Gastroesophageal sphincter (tissue), 4 donors: ENCODE data around the gene FGF7. TPM values are rescaled to one million over a fixed set of nuclear protein-coding genes. Genes with fewer than 3 reads are reported as not detected.
A peak's percentile ranks its signal among the peaks of the same experiment; 100 is the strongest.

Source experiments
- ATAC-seq: fragments of 150-250 bp; one replicate; pipeline ENCODE4 v1.9.1; 2016; ENCODE audit warnings: mild to moderate bottlenecking, moderate library complexity
- H3K27ac ChIP-seq, 4 donors: fragments of 200-600 bp; sonication (generic) in 3 of 4; 1 replicate in 3 of 4; 2 replicates in 1 of 4; pipeline ENCODE4 v1.5.1; 2016 to 2019
- H3K27me3 ChIP-seq: fragments of 200-600 bp; sonication (generic); one replicate; pipeline ENCODE4 v1.5.1; 2019
- H3K36me3 ChIP-seq, 2 donors: fragments of 200-600 bp; sonication (generic); one replicate each; pipeline ENCODE4 v1.5.1; 2019; ENCODE audit warnings: control low read depth in 1 of 2
- H3K4me1 ChIP-seq, 3 donors: fragments of 200-600 bp; sonication (generic); 1 replicate in 2 of 3; 2 replicates in 1 of 3; pipeline ENCODE4 v1.5.1; 2016 to 2019; ENCODE audit warnings: control low read depth in 2 of 3
- H3K4me3 ChIP-seq, 2 donors: fragments of 200-600 bp; sonication (generic); one replicate each; pipeline ENCODE4 v1.5.1; 2019; ENCODE audit warnings: mild to moderate bottlenecking in 1 of 2, moderate library complexity in 1 of 2
- H3K9me3 ChIP-seq, 3 donors: fragments of 200-600 bp; sonication (generic); one replicate each; pipeline ENCODE4 v1.5.1; 2017 to 2019; ENCODE audit warnings: control low read depth in 2 of 3
- CTCF ChIP-seq, 4 experiments: fragments of 200-600 bp in 2 of 4; fragments of 450-650 bp in 2 of 4; sonication (generic) in 1 of 4; IDR thresholded peaks; one replicate each; pipeline ENCODE4 v1.5.1; 2017 to 2019; ENCODE audit warnings: antibody characterized with exemption in 4 of 4, mild to moderate bottlenecking in 2 of 4, moderate library complexity in 2 of 4
- EP300 ChIP-seq: sonication (generic); formaldehyde crosslinking; IDR thresholded peaks from one replicate; pipeline ENCODE4 v1.6.1; 2017; ENCODE audit warnings: antibody characterized with exemption, mild to moderate bottlenecking
- POLR2A ChIP-seq, 2 donors: fragments of 450-650 bp; IDR thresholded peaks; one replicate each; pipeline ENCODE4 v1.6.1; 2017; ENCODE audit warnings: antibody characterized with exemption in 2 of 2, mild to moderate bottlenecking in 2 of 2, moderate library complexity in 1 of 2
- POLR2AphosphoS5 ChIP-seq: sonication (generic); formaldehyde crosslinking; IDR thresholded peaks from one replicate; pipeline ENCODE4 v1.6.1; 2017; ENCODE audit warnings: antibody characterized with exemption
- WGBS, 2 donors: methylation state at CpG; one replicate each; pipeline ENCODE4 v1.1.5; 2018; ENCODE audit warnings: low coverage in 1 of 2; 5-methylcytosine and 5-hydroxymethylcytosine counted together
- total RNA-seq, 4 donors: library from RNA; depleted of rRNA; stranded (reverse); fragments of >200 nt; gene quantifications; one replicate each; pipeline ENCODE4 v1.1.0, GENCODE V29; 2016

Gene FGF7
- total RNA-seq, 4 donors from 2014 or later = 67.5 to 106 (median 83.1) TPM

DNA sequence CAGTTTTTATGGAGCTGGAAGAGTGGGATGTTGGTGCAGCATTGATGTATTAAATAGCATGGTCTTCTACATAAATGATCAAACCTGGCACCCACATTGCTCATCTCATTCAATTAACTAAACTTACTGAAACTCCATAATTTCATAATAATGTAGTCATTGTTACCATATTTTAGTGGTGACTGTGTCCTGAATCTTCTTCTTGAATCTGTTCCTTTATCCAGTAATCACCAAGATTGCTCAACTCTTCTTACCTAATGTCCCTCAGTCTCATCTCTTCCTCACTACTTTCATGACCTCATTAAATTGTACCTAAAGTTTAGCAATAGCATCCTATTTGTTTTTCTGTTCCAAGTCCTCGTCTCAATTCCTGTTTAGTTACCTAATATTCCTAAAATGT, 69.8 kb downstream of the FGF7 start:
- WGBS, 2 donors = 67 to 94% methylated on average over 1 of the region's 1 CpG
- TF ChIP-seq POLR2AphosphoS5 (peak; percentile 44), EP300 (no peak), POLR2A (IDR thresholded peaks at IDR 0.05) (no peak), CTCF (IDR thresholded peaks at IDR 0.05) (no peak)
- ATAC-seq = peak; percentile 93

DNA sequence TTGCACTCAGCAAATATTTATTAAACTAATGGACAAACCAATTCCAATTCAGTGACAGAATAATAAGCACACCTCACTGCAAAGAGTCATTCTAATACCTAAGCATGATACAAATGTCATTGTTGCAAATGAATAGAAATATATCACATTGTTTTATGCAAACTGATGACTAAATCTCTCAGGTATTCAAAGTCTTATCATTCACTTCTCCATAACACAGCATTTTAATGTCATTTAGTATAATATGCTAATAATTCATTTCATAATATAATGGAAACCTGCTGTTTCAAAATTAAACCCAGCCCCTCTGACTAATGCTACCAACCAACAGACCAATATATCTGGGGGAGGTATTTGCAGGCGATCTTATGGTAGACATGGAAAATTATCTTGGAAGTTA, 71.8 kb downstream of the FGF7 start:
- WGBS, 2 donors = 69 to 100% methylated on average over 1 of the region's 1 CpG
- ATAC-seq = no peak
- TF ChIP-seq CTCF (IDR thresholded peaks at IDR 0.05) (no peak), POLR2A (IDR thresholded peaks at IDR 0.05) (no peak), EP300 (no peak), POLR2AphosphoS5 (no peak)
- Histone ChIP-seq H3K27ac (no peak overlapping the region), H3K4me1 (peaks cover 0 to 21% (median 6%) of the 10 kb centered on the region in 3 donors), H3K27me3 (no peaks in the 10 kb centered on the region), H3K9me3 (no peaks in the 10 kb centered on the region), H3K4me3 (no peak overlapping the region), H3K36me3 (no peaks in the 10 kb centered on the region)

More for the DNA sequence above, 69.8 kb downstream of the FGF7 start:
- no peaks in the 10 kb centered on the region for H3K27me3 ChIP-seq
- no peaks in the 10 kb centered on the region for H3K36me3 ChIP-seq
- no peaks in the 10 kb centered on the region for H3K9me3 ChIP-seq
- peaks cover 0 to 21% (median 6%) of the 10 kb centered on the region in 3 donors for H3K4me1 ChIP-seq
- no peak overlapping the region for H3K4me3 ChIP-seq
- no peak overlapping the region for H3K27ac ChIP-seq

- Histone ChIP-seq H3K27me3 (no peaks in the 10 kb centered on the region), H3K9me3 (no peaks in the 10 kb centered on the region), H3K36me3 (no peaks in the 10 kb centered on the region), H3K4me3 (no peak overlapping the region), H3K27ac (peak overlapping the region in 3 of 4 donors; percentile 18 to 53 (median 26)), H3K4me1 (peaks cover 0 to 21% (median 6%) of the 10 kb centered on the region in 3 donors)
- no peak for ATAC-seq
- 46 to 50% methylated on average over 3 of the region's 3 CpGs for WGBS, 2 donors
- TF ChIP-seq CTCF (IDR thresholded peaks at IDR 0.05) (no peak), POLR2A (IDR thresholded peaks at IDR 0.05) (no peak), POLR2AphosphoS5 (no peak), EP300 (no peak)
Measured at GRCh38 chr15:49495993-49496753, 73.1 kb downstream of the FGF7 start.

DNA sequence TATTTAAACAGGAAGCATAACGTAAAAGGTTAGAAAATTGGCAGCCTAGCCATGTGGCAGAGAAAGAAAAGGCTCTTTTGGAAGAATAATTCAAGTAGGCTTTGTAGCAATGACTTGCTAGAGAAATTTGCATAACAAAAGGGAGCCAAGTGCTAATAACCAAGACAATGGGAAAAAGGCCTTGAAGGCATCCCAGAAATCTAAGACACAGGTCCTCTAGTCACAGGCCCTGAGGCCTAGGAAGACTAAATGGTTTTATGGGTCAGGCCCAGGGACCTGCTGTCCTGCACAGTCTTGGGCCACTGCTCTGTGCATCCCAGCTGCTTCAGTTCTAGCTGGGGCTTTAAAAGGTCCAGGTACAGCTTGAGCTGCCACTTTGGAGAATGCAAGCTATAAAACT, 78.5 kb downstream of the FGF7 start:
- TF ChIP-seq EP300 (no peak), CTCF (IDR thresholded peaks at IDR 0.05) (no peak), POLR2A (IDR thresholded peaks at IDR 0.05) (no peak), POLR2AphosphoS5 (no peak)
- Histone ChIP-seq H3K9me3 (no peaks in the 10 kb centered on the region), H3K27ac (no peak overlapping the region), H3K36me3 (no peaks in the 10 kb centered on the region), H3K4me3 (no peak overlapping the region), H3K4me1 (peaks cover 0 to 7% (median 0%) of the 10 kb centered on the region in 3 donors), H3K27me3 (no peaks in the 10 kb centered on the region)
- WGBS, 2 donors = 25 to 29% methylated on average over 1 of the region's 1 CpG
- ATAC-seq = no peak

GRCh38 chr15:49506341-49506740, 83.3 kb downstream of the FGF7 start:
- TF ChIP-seq POLR2A (IDR thresholded peaks at IDR 0.05) (no peak), EP300 (no peak), CTCF (IDR thresholded peaks at IDR 0.05) (no peak), POLR2AphosphoS5 (no peak)
- Histone ChIP-seq H3K9me3 (no peaks in the 10 kb centered on the region), H3K27me3 (no peaks in the 10 kb centered on the region)

More at GRCh38 chr15:49506341-49506740, 83.3 kb downstream of the FGF7 start:
- no peaks in the 10 kb centered on the region for H3K4me1 ChIP-seq
- 39 to 48% methylated on average over 1 of the region's 1 CpG for WGBS, 2 donors
- H3K27ac ChIP-seq = no peak overlapping the region
- H3K36me3 ChIP-seq = no peaks in the 10 kb centered on the region
- no peak for ATAC-seq
- H3K4me3 ChIP-seq = no peak overlapping the region
